OCI-LY1 (cell line): ENCODE data around the gene SDCBP2.

Experiments used
- H2AFZ ChIP-seq: fragments of 200-600 bp; sonication (generic), shearing (Covaris generic); 2 replicates; pipeline ENCODE4 v1.6.0; 2014; ENCODE audit warnings: antibody characterized with exemption, mild to moderate bottlenecking, low read length
- H3F3A ChIP-seq: fragments of 200-600 bp; sonication (generic), shearing (Covaris generic); 2 replicates; pipeline ENCODE4 v1.6.0; 2014; ENCODE audit warnings: mild to moderate bottlenecking, antibody characterized with exemption, low read length, moderate library complexity; ENCODE audit not compliant: insufficient read depth
- H3K27ac ChIP-seq: fragments of 200-600 bp; sonication (generic); 2 replicates; pipeline ENCODE4 v1.5.1; 2014; ENCODE audit warnings: low read length, mixed run types, mild to moderate bottlenecking, low read depth; ENCODE audit not compliant: poor library complexity, severe bottlenecking
- H3K27me3 ChIP-seq: fragments of 200-600 bp; sonication (generic); 2 replicates; pipeline ENCODE4 v1.6.0; 2014; ENCODE audit warnings: antibody characterized with exemption, mild to moderate bottlenecking, low read length, moderate library complexity; ENCODE audit not compliant: insufficient read depth
- H3K36me3 ChIP-seq: fragments of 200-600 bp; sonication (generic); 2 replicates; pipeline ENCODE4 v1.6.1; 2014; ENCODE audit warnings: mild to moderate bottlenecking, antibody characterized with exemption, low read length, moderate library complexity, mixed read lengths; ENCODE audit not compliant: insufficient read depth
- H3K4me1 ChIP-seq: fragments of 200-600 bp; sonication (generic); 2 replicates; pipeline ENCODE4 v1.5.1; 2014; ENCODE audit warnings: mild to moderate bottlenecking, low read length, moderate library complexity; ENCODE audit not compliant: insufficient read depth, severe bottlenecking
- H3K4me2 ChIP-seq: fragments of 200-600 bp; sonication (generic), shearing (Covaris generic); 2 replicates; pipeline ENCODE4 v1.6.1; 2014; ENCODE audit warnings: low read length
- H3K4me3 ChIP-seq: fragments of 200-600 bp; sonication (generic); 2 replicates; pipeline ENCODE4 v1.5.1; 2014; ENCODE audit warnings: low read length, low read depth, mild to moderate bottlenecking, mixed read lengths; ENCODE audit not compliant: poor library complexity, severe bottlenecking
- H3K79me2 ChIP-seq: fragments of 200-600 bp; shearing (Covaris generic); 2 replicates; pipeline ENCODE4 v1.6.1; 2016; ENCODE audit warnings: mixed run types, low read length, mixed read lengths; ENCODE audit not compliant: insufficient read depth
- H3K9ac ChIP-seq: fragments of 200-600 bp; sonication (generic), shearing (Covaris generic); 2 replicates; pipeline ENCODE4 v1.6.1; 2014; ENCODE audit warnings: mild to moderate bottlenecking, low read length, mixed read lengths
- H3K9me2 ChIP-seq: fragments of 200-600 bp; sonication (generic), shearing (Covaris generic); 2 replicates; pipeline ENCODE4 v1.6.1; 2014; ENCODE audit warnings: low read depth, mild to moderate bottlenecking, low read length, mixed read lengths
- H3K9me3 ChIP-seq: fragments of 200-600 bp; shearing (Covaris generic); 2 replicates; pipeline ENCODE4 v1.6.1; 2014; ENCODE audit warnings: low read length, mixed read lengths
- H4K20me1 ChIP-seq: fragments of 200-600 bp; sonication (generic), shearing (Covaris generic); 2 replicates; pipeline ENCODE4 v1.6.0; 2016; ENCODE audit warnings: mild to moderate bottlenecking, low read length; ENCODE audit not compliant: insufficient read depth
- CTCF ChIP-seq: fragments of 200-600 bp; sonication (generic), shearing (Covaris generic); IDR thresholded peaks from 2 replicates; pipeline ENCODE4 v1.5.1; 2017; ENCODE audit warnings: mild to moderate bottlenecking, antibody characterized with exemption, low read length, moderate library complexity, mixed read lengths
- EZH2 ChIP-seq: fragments of 200-600 bp; sonication (generic), shearing (Covaris generic); IDR thresholded peaks from 2 replicates; pipeline ENCODE4 v1.8.0; 2017; ENCODE audit warnings: borderline replicate concordance, mixed run types, mild to moderate bottlenecking, antibody characterized with exemption, low read length, moderate library complexity, mixed read lengths

The SDCBP2 gene

GRCh38 chr20:1336699-1337367 is 7.9 kb upstream of the SDCBP2 start:
- Histone ChIP-seq H3K9me2 (no peaks in the 10 kb centered on the region), H3K27ac (no peak overlapping the region), H3K9ac (no peak overlapping the region), H3K4me1 (peaks cover 13% of the 10 kb centered on the region), H3K79me2 (no peaks in the 10 kb centered on the region), H3K36me3 (peaks cover 32% of the 10 kb centered on the region), H3K9me3 (no peaks in the 10 kb centered on the region), H4K20me1 (no peaks in the 10 kb centered on the region), H2AFZ (no peak overlapping the region), H3F3A (no peaks in the 10 kb centered on the region), H3K4me3 (no peak overlapping the region), H3K27me3 (no peaks in the 10 kb centered on the region), H3K4me2 (no peak overlapping the region)
- no peak for TF ChIP-seq CTCF
- no peak for TF ChIP-seq EZH2

GRCh38 chr20:1335961-1336698 is 7.2 kb upstream of the SDCBP2 start:
- H3K27ac ChIP-seq = no peak overlapping the region
- peaks cover 13% of the 10 kb centered on the region for H3K4me1 ChIP-seq
- no peak for TF ChIP-seq CTCF
- no peak for TF ChIP-seq EZH2
- H3K9me3 ChIP-seq = no peaks in the 10 kb centered on the region
- no peak overlapping the region for H3K9ac ChIP-seq
- H2AFZ ChIP-seq = no peak overlapping the region
- no peaks in the 10 kb centered on the region for H3K79me2 ChIP-seq
- no peaks in the 10 kb centered on the region for H3K9me2 ChIP-seq
- no peaks in the 10 kb centered on the region for H4K20me1 ChIP-seq
- H3K36me3 ChIP-seq = peaks cover 38% of the 10 kb centered on the region
- H3K4me2 ChIP-seq = no peak overlapping the region
- no peak overlapping the region for H3K4me3 ChIP-seq
- no peaks in the 10 kb centered on the region for H3K27me3 ChIP-seq
- H3F3A ChIP-seq = no peaks in the 10 kb centered on the region

- TF ChIP-seq EZH2 = no peak
- peak; percentile 34 for TF ChIP-seq CTCF
- Histone ChIP-seq H2AFZ (no peak overlapping the region), H3K27me3 (no peaks in the 10 kb centered on the region), H3K27ac (no peak overlapping the region), H3F3A (no peaks in the 10 kb centered on the region), H4K20me1 (no peaks in the 10 kb centered on the region), H3K9me2 (no peaks in the 10 kb centered on the region), H3K79me2 (0 out of 2 replicates have a peak, but pooled peaks cover 4% of the 10 kb centered on the region), H3K36me3 (peaks cover 49% of the 10 kb centered on the region), H3K4me1 (peaks cover 19% of the 10 kb centered on the region), H3K9me3 (no peaks in the 10 kb centered on the region), H3K4me3 (no peak overlapping the region), H3K4me2 (no peak overlapping the region; the same call in 1 of the 2 replicates), H3K9ac (no peak overlapping the region)
Observed at GRCh38 chr20:1334761-1335160, 5.8 kb upstream of the SDCBP2 start.
